ENCODE data around the gene IGFBP5.

The IGFBP5 gene

DNA sequence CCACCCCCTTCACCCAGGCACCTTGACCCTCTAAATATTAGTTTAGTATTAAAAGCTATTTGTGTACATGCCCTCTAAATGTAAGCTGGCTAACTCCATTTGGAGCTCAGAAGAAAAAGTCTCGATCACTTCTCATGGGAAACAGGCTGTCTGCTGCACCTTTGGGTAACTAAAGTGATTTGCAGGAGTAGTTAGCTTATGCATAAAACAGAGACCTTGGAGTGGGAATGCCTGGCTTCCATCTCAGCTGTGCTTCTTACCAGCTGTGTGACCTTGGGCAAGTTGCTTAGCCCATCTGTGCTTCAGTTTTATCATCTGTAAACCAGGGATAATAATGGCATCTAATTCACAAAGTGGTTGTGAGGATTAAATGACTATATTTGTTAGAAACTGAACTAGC is 32.2 kb downstream of the IGFBP5 start:
- DNase-seq, result no peak

DNA sequence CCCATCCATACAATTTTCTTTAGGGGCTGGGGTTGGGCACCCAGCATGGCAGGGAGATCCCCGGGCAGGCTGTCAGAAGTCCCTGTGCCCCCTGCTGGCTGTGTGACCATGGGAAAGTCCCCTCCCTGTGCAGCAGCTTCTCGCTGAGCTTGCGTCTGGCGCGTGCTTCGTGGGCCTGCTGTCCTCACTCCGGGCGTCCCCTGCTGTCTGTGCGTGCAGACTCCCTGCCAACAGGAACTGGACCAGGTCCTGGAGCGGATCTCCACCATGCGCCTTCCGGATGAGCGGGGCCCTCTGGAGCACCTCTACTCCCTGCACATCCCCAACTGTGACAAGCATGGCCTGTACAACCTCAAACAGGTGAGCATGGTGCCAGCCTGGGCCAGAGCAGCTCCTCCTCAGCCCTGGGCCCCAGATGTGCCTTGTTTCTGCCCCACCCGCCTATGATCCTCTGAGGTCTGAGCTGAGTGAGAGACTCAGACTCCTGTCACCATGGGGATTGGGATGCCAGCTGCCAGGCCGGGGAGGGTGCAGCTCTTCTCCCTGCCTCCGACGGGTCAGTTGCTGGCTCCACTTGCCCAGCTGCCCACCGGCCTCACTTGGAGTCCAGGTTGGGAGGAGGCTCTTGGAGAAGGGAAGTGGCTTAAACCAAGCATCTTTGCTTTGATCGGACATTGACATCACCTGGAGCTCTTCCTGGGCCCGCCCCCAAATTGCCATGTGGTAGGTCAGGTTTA is 33.5 kb downstream of the IGFBP5 start:
- DNase-seq, result no peak

DNA sequence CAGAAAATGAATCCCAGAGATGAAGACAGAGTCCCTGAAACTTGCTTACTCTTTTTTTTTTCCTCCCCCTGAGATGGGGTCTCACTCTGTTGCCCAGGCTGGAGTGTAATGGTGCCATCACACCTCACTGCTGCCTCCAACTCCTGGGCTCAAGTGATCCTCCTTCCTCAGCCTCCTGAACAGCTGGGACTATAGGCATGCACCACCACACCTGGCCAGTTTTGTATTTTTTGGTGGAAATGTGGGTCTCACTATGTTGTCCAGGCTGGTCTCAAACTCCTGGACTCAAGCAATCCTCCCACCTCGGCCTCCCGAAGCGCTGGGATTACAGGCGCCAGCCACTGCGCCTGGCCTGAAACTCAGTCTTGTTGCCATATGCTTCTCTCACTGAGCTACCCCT is 34.3 kb downstream of the IGFBP5 start:
- DNase-seq, result no peak

DNA sequence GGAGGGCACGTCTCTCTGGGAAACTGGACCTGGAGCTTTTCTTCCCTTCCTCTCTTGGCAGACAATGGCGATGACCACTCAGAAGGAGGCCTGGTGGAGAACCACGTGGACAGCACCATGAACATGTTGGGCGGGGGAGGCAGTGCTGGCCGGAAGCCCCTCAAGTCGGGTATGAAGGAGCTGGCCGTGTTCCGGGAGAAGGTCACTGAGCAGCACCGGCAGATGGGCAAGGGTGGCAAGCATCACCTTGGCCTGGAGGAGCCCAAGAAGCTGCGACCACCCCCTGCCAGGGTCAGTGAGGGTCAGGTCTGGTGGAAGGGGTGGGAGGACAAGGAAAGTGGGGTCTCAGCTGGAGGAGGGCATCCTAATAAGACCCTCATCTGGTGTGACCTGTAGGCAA is 34.9 kb downstream of the IGFBP5 start:
- DNase-seq, result no peak

DNA sequence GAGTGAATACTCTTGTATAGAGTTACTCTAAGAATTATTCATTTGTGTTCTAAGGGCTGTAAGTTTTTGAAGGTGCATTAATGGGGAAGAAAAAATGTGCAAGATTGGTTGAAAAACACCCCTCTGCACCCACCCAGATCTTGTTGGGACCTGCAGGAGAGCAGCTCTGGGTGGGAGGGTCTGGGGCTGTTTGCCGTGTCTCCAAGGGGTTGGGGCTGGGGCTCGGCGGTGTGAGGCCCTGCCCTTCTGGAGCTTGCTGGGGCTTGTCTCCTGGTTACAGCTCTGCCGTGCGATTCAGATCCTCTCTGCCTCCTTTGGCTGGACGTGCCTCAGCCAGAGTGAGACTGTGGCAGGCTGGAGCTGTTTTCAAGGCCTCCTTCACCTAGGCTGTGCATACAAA is 36.1 kb downstream of the IGFBP5 start:
- no peak for DNase-seq

DNA sequence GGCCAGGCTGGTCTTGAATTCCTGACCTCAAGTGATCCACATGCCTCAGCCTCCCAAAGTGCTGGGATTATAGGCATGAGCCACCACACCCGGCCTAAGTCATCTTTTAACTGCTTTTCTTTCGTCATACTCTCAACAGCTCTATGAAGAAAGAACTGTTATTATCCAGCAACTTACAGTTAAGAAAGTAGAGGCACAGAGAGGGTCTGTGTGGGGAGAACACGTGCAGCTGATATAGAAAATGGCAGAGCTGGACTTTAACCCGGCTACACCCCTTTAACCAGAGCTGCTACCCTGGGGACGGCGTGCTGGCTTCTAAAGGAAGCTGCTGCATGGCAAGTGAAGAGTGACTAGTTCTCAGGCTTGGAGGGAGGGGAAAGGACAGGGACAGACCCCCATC is 36.6 kb downstream of the IGFBP5 start:
- no peak for DNase-seq

DNA sequence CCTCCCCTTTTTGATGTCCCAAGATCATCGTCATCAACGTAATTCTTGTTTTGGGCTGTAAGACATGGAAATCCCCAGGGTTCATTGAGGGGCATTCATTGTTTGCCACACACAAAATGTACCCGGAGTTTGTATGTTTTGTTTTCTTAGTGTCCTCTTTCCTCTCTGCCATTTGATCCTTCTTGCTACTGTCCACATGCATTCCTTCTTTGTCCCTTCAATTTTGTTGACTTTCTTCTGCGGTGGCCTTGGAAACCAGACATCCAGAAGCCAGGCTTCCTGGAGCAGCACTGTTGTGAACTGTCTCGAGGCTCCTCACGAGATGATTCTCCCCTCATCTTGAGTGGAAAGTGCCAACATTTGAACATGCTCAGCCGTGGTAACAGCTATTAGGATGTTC is 37.4 kb downstream of the IGFBP5 start:
- DNase-seq, result no peak

DNA sequence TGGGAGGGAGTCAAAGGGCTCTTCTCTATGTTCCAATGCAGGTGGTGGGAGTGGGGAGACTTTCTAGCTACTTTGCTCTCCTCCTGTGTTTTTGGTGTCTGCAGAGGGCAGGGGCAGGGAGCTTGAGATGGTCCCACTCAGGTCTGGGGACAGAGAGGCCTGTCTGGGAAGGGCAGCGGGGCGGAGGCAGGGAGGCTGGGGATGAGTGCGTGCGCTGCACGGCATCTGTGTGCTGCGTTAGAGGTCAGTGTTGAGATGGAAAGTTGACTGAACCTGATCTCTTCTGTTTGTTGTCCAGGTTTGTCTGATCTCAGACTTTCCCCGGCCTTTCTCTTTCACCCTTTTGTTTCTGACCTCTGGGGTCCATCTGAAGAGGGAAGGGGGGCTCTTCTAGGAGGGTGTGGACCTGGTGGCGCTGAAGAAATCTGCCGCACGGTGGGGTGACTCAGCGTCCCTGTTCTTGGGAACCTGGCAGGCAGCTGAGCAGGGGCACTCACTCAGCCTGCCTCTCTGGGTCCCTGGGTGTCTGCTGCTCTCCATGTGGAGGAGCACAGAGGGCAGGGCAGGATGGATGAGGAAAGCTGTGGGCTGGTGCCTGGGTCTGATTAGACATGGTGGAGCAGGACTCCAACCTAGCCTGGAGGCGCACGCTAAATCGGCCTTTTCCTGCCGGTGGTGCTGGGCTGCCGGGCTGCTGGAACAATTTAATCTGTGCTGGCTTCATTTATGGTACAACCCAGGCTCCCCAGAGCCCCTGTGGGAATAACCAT is 38.1 kb downstream of the IGFBP5 start:
- DNase-seq, result no peak

DNA sequence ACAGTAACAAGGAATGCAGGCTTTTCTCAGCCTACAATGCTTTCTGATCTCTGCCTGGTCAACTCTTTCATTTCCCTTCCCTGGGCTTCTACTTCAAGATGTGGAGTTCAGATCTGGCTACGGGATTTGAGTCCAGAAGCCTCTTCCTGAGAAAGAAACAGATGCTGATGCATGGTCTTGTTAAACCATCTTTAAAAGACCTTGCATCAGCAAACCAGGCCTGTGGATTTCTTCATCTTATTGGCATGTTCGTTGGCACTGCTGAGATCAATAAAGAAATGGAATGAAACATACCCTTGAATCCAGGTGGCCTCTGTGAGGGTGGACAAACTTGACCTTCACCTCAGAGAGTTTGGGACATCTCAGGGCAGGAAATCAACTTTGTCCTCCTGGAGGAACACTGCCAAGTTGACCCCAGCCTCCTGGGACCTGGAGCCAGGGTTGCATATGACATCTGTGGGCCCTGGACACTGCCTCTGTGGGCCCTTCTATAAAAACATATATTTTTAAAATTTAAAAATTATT is 40.8 kb downstream of the IGFBP5 start:
- DNase-seq, result no peak

DNA sequence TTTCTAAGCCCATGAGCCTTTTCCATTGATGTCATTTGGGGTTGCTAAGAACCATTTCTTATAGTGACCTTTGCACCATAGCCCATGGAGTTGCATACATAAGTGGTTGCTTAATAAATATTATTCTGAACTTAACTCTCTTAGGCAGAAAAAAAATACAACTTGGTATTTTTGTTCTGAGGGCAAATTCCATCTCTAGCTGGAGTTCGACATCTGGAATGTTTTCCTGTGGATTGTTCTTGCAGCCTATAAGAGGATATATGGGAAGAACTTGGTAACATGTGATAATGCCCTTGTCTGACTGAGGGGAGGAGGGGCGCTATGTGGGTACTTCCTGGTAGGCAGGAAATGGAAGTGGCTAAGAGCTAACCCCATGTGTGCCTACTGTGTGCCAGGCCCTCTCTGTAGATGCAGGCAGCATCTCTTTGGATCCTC is 41.4 kb downstream of the IGFBP5 start:
- no peak for DNase-seq

DNA sequence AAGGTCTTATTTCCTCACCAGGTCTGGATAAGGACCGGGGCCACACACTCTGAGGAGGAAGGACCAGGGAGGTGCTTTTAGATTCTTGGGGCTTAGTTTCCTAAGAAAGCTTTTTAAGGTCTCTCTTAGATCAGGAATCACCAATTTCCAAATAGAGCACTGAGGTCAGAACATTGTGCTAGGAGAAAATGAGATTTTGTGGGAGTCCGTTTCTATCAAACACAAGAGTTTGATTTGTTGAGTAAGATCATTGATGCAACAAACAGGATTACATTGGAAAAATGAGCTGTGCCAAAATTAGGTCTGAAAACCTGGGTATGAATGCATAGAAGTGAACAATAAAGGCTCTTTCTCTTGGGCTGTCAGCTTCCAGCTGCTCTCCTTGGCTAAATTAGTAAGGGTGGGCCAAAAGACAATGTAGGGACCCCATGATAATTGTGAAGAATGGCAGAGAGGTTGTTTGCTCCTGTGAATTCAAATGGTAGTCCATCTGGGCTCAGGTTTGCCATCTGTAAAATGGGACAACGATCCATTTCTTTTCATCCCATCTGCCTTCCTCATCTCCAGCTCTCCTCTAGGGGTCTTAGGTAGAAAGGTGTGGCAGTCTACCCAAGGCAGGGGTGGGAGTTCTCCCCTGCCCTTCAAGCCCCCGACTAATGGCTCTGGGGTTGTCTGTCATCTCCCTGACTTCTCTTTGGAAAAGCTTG is 42.1 kb downstream of the IGFBP5 start:
- DNase-seq, result no peak

DNA sequence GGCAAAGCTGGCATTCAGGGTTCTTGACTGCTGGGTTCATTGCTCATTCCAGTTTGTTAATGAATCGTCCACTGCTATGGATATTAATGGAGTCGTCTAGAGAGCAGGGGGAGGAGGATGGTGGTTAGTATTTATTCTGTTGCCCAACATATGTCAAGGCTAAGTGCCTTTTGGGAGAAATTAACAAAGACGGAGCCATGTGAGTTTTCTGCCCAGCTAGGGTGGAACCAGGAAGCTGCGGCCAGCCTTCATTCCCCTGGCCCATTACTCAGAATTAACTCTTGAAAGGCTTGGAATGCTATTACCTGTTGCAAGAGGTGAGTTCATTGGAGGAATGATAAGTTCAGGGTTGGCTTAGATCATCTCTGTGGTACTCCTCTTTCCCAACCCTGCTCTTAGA is 42.8 kb downstream of the IGFBP5 start:
- no peak for DNase-seq

DNA sequence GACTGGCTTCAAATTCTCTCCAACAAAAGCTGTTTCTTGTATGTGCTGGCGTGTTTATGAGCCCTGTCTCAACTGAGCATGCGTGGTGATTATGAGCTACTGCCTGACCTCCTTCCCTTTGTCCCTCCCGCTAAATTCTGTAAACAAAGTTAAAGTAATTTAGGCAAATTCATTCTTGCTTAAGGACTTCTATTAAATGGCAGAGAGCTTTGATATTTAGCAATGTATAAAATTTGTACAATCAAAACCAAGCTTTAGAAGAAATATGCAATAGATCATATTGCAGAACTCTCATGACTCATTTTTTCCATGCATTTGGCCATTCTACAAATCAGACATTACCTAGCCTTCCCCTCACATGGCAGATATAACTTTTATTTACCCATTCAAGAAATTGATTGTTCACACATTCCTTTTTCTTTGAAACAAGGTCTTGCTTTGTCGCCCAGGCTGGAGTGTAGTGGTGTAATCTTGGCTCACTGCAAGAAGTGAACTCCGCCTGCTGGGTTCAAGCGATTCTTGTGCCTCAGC is 43.9 kb downstream of the IGFBP5 start:
- DNase-seq, result no peak

DNA sequence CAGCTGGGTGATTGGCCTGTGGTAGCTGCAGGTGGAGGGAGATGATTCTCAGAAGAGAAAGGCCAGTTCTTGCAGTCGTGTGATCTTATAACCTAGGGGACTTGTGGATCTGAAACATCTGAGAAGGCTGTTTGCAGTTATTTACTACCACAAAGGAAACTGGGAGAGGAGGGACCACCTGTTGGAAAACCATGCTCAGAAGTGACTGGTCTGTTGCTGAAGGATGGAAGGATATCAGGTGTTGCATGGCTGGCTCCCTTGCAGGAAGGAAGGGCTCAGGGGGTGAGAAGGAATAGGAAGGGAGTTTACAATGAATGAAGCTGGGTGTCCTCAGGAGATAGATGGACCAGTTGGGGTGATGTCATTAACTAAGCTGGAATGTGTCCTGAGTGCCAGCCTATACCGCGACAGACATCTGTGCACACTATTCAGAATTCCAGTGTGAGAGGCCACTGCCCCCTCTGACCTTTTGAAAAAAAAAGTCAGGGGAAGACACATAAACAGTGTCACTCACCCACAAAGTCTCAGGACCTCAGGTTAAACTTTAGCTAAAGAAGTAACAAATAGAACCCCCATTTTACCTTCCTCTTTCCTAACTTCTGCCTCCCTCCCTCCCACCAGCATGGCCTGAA is 44.6 kb downstream of the IGFBP5 start:
- DNase-seq, result no peak

DNA sequence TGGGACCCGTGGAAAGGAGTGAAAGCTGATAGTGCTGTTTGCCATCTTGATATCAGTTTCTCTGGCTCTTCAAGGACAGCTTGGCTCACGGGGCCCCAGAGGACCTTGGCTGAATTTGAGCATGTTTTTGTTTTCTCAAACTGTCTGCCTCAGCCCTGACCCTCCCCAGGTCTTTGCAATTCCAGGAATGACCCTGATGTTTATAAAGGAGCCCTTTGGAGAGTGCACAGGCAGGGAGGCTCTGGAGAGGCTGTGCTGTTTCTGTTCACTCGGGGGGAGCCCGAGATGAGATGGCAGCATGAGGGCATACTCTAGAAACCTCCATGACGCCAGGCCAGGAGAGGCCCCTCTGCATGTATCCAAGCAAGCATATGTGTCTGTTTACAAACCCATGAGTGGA is 45.8 kb downstream of the IGFBP5 start:
- no peak for DNase-seq

DNA sequence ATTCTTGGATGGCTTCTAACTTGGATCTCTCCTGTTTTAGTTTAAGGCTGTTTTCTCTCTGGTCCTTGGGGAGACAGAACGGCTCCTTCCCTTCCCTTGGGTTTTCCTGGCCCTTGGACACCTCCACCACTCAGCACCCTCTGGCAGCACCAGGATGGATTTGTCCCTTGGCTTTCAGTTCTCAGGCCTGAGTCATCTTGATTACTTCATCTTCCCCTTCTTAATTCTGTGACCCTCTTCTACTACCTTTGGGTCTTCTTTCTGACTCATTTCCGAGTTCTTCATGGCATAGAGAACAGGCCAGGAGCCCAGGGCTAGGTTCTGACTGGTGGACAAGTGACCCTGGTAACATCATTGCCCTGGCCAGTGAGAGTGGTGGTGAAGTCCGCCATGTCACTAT is 47.2 kb downstream of the IGFBP5 start:
- no peak for DNase-seq

DNA sequence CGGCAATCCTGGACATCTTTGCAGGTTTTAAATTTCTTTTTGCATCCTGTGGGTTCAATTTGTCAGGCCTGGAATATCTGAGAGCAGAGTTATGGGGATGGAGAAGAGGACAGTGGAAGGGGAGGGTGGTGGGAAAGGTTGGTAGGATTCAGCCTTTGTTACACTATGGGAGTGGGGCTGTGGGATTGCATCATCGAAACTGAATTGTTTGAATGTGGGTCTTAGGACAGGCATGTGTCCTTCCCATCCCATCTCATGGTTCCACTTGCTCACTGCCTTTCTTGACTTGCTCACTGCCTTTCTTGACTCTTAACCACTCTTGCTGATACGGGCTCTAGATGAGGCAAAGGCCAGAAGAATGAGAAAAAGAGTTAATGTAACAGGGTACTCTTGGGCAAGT is 49.2 kb downstream of the IGFBP5 start:
- DNase-seq, result no peak

DNA sequence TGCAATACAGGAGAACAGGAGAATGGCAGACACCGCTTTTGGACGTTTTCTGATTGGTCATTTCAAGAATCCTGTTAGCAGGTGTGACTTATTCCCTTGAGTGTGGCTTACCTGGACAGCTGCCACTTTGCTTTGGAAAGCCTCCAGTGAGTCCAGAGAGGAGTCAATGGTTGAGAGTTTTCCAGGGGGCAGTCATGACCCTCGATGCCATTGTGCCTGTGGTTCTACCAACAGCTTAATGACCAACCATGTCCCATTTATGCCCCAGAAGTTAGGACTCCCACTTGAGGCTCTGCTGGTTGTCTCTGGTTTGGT is 49.8 kb downstream of the IGFBP5 start:
- no peak for DNase-seq

DNA sequence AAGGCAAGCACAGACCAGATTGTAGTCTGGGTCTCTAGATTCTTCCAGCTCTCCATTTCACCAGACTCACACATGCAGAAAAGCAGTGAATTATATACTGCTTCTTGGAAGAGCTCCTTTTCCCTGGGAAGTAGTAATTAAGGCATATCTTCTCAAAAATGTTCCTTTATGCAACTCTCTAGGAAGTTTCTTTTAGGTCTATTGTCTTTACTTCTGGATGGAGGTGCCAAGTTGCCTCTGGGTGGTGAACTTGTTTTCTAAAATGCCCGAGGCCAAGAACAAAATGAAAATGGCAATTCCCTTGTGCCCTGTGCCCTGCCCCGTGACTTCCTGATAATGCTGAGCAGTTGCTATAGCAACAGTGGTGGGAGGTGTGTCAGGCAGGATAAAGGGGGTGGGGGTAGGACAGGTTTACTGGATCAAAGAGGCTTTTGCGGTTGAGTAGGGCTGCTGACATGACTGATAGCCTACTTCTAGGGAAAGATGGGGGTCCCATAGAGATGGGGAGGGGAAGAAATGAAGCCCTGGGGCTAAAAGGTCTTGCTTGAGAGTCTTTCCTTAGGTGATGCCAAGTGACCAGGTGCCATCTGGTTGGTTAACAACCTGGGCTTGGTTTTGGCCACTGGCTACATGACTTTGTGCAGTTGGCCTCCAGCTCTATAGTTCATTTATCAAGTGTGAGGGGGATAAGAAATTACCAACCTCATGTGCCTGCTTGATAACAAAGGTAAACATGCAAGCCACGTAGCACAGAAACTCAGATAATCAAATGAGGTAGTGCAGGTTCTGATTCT is 50.3 kb downstream of the IGFBP5 start:
- no peak for DNase-seq

DNA sequence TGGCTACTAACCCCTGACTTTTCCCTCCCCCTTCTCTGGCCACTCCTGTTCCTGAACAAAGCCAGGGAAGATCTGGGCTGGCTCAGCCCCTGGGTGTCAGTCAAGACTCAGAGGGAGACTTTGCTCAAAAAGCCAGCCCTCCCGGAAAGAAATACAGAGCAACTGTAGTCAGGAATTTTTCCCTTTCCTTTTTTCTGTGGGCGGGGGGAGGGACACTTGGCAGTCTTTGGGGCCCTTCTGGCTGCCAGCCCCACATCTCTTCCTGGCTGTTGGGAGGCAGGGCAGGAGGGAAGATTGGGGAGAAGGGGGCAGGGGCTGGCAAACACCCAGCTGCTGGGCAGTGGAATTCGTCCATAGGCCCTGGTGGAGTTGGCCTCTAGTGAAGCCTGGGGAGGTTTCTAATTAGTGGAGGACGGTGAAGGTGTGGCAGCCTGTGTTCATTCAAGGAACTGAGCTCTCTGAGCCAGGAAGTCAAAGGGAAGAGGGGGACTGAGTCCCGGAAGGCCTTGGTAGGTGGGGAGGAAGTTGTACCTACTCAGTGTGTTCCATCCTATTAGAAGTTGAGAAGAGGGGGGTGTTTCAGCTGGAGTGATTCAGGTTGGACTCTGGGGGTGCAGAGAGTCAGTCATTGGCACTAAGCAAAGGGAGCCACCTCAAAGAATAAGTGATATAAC is 51.2 kb downstream of the IGFBP5 start:
- DNase-seq, result no peak

DNA sequence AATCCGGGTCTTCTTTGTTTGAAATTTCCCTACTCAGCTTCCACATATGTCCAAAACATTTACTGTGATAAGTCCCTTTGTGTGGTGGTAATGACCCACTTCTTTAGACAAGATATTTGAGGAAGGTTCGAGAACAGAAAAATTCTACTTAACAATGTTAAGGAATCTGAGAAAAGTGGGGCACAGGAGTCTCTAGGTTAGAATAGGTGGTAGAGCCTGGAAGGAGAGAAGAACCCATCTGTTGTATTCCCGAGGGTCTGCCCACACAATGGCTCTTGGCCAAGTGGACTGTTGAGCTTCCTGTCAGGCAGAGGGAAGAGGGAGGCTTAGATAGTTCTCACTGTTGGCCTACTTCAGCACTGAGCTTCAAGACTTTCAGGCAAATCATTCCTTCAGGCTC is 57.9 kb downstream of the IGFBP5 start:
- DNase-seq, result no peak
